Measurements from ENCODE around the gene ACOXL.

ACOXL gene

GRCh38 chr2:110718990-110719389 is 13.4 kb upstream of the ACOXL start:
- DNase-seq (ENCODE audit: low read depth) = no peak

- no peak for DNase-seq (ENCODE audit: low read depth)
These were observed 11.8 kb upstream of the ACOXL start for GRCh38 chr2:110720547-110720946.

- DNase-seq (ENCODE audit: low read depth) = no peak
These were observed 7.6 kb upstream of the ACOXL start for GRCh38 chr2:110724820-110725219.

GRCh38 chr2:110725370-110725769 is 7.0 kb upstream of the ACOXL start:
- DNase-seq (ENCODE audit: low read depth) = no peak

- DNase-seq (ENCODE audit: low read depth) = no peak
These were observed 6.5 kb upstream of the ACOXL start for GRCh38 chr2:110725859-110726258.

- DNase-seq (ENCODE audit: low read depth) = no peak
These were observed 6.1 kb upstream of the ACOXL start for GRCh38 chr2:110726285-110726684.

GRCh38 chr2:110727923-110728322 is 4.5 kb upstream of the ACOXL start:
- no peak for DNase-seq (ENCODE audit: low read depth)

- DNase-seq (ENCODE audit: low read depth) = no peak
These were observed 3.3 kb upstream of the ACOXL start for GRCh38 chr2:110729106-110729505.

GRCh38 chr2:110731064-110731463 is 1.3 kb upstream of the ACOXL start:
- no peak for DNase-seq (ENCODE audit: low read depth)

- no peak for DNase-seq (ENCODE audit: low read depth)
These were observed 3.0 kb downstream of the ACOXL start for GRCh38 chr2:110735366-110735765.

GRCh38 chr2:110737783-110738182 is 5.4 kb downstream of the ACOXL start:
- DNase-seq (ENCODE audit: low read depth) = no peak

GRCh38 chr2:110740747-110741349 is 8.5 kb downstream of the ACOXL start:
- DNase-seq (ENCODE audit: low read depth) = no peak

- DNase-seq (ENCODE audit: low read depth) = no peak
These were observed 9.2 kb downstream of the ACOXL start for GRCh38 chr2:110741491-110741980.

GRCh38 chr2:110742412-110742811 is 10.0 kb downstream of the ACOXL start:
- DNase-seq (ENCODE audit: low read depth) = no peak

GRCh38 chr2:110743600-110743999 is 11.2 kb downstream of the ACOXL start:
- no peak for DNase-seq (ENCODE audit: low read depth)

GRCh38 chr2:110744429-110744828 is 12.1 kb downstream of the ACOXL start:
- no peak for DNase-seq (ENCODE audit: low read depth)

- no peak for DNase-seq (ENCODE audit: low read depth)
These were observed 12.7 kb downstream of the ACOXL start for GRCh38 chr2:110745048-110745447.

GRCh38 chr2:110746586-110747521 is 14.5 kb downstream of the ACOXL start:
- no peak for DNase-seq (ENCODE audit: low read depth)

- DNase-seq (ENCODE audit: low read depth) = no peak
These were observed 15.4 kb downstream of the ACOXL start for GRCh38 chr2:110747522-110748488.

- no peak for DNase-seq (ENCODE audit: low read depth)
These were observed 16.1 kb downstream of the ACOXL start for GRCh38 chr2:110748489-110748867.

- no peak for DNase-seq (ENCODE audit: low read depth)
These were observed 19.3 kb downstream of the ACOXL start for GRCh38 chr2:110751642-110752041.

GRCh38 chr2:110752871-110753270 is 20.5 kb downstream of the ACOXL start:
- DNase-seq (ENCODE audit: low read depth) = no peak
